NCI-H526 (cell line): ENCODE results near the gene NDFIP2.

ENCODE experiments used
- DNase-seq, 2 experiments: peaks; one replicate each; lab custom pipeline; 2025; lab: John Stamatoyannopoulos, UW

NDFIP2 gene

DNA sequence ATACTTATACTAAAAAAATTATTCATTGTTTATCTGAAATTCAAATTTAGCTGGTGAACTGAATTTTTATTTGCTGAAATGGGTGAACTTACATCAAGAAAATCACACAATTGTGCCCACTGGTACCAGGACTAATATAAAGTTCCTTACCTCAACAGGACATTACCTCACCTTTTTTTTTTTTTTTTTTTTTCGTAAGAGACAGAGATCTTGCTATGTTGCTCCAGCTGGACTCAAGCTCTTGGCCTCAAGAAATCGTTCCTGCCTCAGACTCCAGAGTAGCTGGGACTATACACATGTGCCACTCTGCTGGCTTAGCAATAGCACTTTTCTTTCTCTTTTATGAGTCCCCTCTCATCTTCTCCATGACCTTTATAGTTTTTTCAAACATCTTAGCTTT, 22.5 kb upstream of the NDFIP2 start:
- DNase-seq = no peak

DNA sequence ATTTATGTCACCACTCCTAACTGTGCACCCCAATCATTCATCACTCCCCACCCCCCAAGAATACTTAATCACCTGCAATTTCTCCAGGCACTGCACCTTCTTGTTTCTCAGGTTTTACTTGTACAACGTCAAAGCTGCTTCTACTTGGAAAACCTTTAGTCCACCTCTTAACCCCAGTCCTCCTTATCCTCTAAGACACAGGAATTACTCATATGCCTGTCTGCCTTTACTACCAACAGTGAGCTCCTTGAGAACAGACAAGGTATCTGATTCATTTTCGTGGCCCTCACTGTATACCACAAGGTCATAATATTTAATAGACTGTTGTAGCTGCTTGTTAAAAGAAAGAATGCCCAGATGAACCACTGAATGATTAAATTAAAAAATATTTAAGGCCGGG, 21.0 kb upstream of the NDFIP2 start:
- no peak for DNase-seq

DNA sequence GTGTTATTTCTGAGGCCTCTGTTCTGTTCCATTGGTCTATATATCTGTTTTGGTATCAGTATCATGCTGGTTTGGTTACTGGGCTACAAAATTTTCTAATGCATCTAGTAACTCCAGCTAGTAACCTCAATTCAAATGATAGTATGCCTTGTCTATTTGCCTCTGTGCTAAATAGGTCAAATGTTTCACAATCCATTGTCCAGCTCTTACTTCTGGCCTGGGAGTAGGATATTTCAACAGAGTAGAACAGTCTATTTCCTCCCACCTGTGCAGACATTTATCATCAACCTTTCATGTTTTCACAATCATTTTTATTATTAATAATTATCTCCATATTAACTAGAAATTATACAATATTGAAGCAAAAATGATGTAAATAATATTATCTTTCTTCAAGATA, 18.1 kb upstream of the NDFIP2 start:
- no peak for DNase-seq

DNA sequence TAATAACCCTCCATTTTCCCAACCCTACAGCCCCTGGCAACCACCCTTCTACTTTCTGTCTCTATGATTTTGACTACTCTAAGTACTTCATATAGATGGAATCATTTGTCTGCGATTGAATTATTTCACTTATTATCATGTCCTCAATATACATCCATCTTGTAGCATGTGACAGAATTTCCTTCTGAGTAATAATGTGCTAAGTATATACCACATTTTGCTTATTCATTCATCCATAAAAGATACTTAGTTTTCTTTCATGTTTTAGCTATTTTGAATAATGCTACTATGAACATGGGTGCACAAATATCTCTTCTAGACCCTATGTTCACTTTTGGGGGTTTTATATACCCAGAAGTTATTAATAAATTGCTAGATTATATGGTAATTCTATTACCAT, 17.4 kb upstream of the NDFIP2 start:
- no peak for DNase-seq

DNA sequence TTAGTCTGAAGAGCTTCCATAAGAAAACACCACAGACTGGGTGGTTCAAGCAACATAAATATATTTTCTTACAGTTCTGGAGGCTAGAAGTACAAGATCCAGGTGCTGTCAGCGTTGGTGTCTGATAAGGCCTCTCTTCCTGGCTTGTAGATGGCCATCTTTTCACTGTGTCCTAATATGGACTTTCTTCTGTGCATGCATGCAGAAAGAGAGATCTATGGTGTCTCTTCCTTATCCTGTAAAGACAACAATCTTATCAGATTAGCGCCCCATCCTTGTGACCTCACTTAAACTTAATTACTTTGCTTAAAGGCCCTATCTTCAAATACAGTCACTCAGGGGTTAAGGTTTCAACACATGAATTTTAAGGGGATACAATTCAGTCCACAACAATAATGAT, 14.1 kb upstream of the NDFIP2 start:
- no peak for DNase-seq

DNA sequence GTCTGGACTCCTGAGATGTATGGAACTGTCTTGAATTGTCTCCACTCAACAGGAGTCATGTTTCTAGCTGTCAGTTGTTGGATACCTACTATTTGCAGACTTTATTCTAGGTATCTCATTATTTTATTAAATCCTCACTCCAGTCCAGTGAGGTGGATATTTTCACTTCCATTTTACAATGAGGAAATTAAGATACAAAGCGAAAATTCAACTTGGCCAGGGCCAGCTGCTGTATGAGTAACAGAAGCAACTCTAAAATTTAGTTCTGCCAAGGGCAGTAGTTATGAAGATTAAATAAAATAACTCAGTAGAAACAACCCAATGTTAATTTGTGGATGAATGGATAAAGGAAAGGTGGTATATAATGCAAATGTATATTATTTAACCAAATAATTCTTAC, 12.6 kb upstream of the NDFIP2 start:
- DNase-seq = no peak

DNA sequence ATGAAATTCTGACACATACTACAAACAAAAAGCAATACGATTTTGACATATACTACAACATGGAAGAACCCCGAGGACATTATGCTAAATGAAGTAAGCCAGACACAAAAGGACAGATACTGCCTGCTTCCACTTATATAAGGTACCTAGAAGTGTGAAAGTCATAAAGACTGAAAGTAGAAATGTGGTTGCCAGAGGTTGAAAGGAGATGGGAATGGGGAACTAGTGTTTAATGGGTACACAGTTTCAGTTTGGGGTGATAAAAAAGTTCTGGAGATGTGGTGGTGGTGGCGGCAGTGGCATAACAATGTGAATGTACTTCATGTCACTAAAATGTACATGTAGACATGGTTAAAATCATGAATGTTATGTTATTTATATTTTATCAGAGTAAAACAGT, 12.1 kb upstream of the NDFIP2 start:
- DNase-seq = no peak

DNA sequence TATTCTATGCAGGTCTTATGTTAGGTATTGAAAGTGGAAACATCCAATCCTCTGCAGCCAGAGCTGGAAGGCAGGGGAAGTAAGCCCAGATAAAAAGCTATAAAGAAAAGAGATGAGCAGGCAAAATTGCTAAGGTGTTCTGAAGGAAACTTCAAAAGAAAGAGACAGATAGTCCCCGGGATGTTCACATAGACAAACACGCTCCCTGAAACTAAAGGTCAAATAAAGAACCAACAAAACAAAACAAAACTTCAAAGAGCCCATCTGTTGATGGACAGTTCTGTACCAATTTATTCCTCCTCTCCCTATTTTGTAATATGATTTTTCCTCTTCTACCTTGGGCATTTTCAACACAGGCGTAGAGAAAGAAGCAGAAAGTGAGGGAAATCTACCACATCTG, 11.3 kb upstream of the NDFIP2 start:
- DNase-seq = no peak

DNA sequence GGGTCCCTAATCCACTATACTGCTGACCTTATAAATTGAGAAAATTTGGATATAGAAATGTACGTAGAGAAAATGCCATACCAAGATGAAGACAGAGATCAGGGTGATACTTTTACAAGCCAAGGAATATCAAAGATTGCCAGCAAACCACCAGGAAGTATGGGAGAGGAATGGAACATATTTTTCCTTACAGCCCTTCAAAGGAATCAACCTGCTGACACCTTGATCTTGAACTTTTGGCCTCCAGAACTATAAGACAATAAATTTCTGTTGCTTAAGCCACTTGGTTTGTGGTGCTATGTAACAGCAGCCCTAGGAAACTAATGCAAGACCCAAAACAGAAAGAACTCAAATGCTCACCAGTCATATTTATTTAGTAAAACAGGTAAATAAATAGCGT, 10.3 kb upstream of the NDFIP2 start:
- DNase-seq = no peak

DNA sequence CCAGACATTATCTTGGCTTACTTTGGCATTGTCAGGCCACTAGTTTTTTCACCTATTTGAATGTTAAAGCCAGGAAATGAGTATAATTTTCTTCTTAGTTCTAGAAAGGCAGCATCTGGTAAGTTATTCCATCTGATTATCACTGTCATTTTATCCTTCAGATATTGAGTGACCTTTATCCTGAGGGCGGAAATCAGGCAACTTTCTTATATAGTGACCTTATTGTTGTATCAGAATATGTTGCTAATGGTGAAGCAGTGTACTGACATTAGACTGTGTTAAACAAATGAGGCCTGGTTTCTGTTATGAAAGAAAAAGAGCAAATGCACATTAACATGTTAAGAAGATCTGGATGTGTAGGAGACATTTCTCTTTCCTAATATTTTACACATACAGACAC, 5.4 kb upstream of the NDFIP2 start:
- no peak for DNase-seq

DNA sequence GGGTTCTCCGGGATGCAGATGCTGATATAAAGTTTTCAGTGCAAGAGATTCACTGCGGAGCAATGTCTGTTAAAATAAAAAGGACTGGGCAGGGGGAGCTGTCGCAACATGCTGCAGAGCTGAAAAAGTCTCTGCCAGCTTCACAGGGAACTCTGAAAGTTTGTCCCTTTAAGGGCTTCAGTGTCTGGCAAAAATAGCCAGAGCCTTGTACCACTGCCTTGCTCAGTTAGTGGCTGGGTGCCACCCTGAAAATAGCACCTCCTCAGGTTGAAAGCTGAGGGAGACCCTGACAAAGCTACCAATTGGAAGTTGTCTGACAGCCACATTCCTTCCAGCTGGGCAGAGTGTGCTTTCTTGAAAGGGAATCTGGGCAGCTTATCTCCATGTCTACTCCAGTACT, 3.0 kb upstream of the NDFIP2 start:
- DNase-seq = no peak

DNA sequence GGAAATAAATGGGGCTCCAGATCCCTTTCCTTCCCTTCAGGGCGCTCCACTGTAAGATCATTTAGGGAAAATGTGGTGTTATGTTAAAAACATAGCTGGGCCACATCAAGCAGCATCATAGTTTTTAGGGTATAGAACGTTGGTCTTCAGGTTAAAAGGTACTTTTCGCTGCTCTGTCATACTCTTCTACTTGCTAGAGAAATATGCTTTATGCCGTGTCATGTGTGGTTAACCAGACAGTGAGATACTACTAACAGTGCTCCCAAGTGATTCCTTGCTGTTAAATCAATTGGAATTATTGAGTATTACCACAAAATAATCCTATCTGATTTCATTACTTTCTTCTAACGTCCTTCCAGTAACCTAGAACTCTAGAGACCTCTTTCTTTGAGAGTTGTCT, 1.1 kb upstream of the NDFIP2 start:
- DNase-seq = no peak

DNA sequence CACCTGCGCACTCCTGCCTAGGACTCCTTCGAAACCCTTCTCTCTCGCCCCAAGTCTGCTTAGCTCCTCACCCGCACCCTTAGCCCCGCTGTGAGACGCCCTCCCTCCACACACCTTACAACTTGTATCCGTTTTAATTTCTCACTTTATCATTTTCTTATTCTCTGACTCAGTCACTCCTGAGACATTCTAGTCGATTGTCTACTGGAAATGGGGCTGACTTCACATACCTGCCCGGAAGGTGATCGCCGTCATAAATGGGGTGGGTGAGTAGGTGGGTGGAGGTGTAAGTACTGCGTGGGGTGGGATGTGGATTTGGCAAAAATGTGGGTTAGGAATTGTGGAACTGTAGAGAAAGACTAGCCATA, 714 bp downstream of the NDFIP2 start:
- DNase-seq = peak; percentile 20 to 85

DNA sequence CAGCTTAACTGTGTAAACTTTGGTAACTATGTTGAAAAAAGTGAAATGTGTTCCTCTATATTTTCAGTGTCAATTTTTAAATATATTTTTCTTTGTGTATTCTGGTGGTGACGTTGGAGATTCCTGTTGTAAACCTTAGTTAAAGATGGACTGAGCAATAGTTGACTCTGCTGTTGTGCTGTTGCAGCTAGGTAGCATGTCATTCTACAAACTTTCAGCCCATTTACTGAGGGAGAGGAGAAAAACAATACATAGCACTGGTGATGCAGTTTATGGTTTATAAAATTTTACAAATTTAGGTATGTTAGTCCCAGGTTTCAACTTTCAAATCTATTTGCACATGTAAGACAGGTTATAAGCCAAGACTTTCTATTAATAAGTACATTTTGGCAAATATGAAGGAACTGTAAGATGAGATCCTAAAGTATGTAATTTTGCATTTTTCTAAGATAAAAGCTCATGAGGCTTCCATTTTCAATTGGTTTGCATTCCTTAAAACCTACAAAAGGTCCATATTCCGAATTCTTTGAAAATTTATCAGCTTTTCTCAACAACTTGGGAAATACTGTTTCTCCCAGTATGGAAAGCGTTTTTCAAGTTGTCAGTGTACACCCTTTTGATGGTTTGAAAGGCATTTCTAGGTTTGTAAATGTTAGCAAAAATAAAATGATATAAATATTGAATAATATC, 1.5 kb downstream of the NDFIP2 start:
- peak in 1 of 2 experiments; percentile 13 for DNase-seq

DNA sequence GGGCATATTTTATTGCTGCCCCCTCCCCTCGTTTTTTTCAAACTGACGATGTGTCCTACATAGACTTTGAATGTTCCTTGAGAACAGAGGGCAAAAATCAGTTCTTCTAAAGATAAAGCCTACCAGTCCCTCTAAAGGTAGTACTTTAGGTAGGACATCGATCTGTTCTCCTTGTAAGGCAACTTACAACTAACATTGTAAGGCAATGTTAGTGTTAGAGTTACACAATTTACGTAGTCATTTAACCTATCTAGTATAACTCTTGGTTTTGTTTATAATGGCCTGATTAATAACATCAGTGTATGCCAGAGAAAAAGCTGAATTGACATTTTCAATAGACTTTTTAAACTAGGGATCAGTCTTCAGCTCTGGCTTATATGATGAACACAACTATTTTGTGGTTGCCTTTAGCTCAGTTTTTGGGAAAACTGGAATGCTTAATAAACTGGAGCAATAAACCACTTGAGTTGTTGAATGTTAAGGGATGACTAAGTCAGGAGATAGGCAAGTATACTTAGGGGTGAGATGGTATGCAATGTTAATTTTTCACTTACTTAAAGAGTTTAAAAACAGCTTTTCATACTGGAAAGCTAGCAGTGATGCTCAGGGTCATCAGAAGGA, 2.2 kb downstream of the NDFIP2 start:
- DNase-seq = no peak

DNA sequence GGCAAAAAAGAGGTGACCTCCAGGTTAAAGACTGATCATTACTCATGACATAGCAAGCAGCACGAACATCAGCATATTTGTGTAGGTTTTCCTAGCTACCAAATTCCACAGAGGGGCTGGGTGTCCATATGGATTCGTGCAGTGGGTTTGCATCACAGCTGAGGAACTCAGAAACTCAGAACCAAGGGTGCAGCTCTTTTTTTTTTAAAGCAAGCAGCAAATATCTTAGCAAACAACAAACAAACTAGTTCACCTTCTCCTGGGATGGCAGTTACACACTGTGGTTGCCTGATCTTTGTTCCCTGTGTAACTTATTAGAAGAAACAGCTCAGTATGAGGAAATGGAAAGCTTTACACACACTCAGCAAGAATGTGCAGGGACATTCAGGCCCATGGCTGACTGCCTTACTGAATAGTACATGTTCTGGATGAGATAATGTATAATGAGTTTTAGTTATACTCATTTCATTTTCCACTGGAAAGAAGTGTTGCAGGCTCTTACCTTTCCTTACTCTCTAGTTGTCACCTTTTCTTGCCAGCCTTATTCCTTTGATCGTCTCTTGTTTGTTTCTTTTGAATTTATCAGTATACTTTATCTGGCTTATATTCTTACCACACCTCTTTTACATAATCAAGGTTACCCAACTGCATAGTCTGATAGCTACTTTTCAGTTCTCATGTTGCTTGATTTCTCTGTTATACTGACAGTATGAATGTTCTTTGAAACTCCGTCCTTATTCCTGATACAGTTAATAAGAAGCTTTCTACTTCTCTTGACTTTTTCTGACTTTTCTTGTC, 4.3 kb downstream of the NDFIP2 start:
- DNase-seq = no peak

DNA sequence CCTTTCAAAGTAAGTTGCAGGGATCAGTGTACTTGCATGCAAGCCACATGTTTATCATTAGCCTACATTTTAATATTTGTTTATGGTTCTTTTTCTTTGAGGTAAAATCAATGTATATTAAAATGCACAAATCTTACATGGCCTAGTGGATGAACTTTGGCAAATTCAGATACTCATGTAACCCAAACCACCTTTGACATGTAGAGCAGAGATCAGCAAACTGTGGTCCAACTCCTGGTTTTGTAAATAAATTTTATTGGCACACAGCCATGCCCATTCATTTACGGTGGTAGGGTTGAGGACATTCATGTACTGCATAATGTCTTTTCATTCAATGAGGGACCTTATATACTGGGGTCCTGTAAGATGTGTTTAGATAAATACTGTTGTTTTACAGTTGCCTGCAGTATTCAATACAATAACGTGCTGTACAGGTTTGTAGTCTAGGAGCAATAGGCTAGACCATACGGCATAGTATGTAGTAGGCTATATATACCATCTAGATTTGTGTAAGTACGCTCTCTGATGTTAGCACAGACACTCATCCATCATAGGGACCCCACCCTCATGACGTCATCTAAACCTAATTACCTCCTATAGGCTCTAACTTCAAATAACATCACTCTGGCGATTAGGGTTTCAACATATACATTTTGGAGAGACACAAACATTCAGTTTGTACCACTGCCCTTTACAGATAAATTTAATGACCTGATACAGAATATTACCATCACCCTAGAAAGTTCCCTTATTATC, 5.7 kb downstream of the NDFIP2 start:
- no peak for DNase-seq

DNA sequence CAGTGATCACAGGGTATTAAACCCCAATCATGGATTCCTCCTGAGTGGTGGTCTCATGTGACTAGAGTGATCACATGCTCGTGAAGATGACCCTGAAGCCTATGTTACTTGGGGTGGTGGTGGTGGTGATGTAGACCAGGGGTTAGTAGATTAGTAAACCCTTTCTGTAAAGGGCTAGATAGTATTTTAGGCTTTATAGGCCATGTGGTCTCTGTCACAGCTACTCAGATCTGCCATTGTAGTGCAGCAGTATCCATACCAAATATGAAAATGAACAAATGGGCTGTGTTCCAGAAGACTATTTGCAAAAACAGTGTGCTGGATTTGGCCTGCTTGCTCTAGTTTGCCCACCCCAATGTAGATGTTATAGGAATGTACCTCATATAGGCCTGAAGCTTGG, 9.4 kb downstream of the NDFIP2 start:
- no peak for DNase-seq

DNA sequence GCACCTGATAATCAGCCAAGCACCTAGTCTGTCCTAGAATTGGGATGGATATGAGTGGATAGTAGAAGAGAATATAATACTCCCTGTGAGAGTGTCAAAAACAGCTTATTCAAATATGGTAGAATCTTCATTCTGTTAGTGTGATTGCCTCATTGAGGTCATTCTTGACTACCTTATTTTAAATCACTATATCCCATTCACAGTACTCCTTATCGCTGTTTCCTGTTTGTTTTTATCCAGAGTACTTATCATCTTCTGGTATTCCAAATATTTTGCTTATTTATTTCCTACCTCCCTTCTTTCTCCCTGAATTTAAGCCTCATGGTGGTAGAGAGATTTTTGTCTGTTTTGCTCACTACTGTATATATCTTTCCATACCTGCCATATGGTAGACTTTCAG, 9.9 kb downstream of the NDFIP2 start:
- DNase-seq = no peak

DNA sequence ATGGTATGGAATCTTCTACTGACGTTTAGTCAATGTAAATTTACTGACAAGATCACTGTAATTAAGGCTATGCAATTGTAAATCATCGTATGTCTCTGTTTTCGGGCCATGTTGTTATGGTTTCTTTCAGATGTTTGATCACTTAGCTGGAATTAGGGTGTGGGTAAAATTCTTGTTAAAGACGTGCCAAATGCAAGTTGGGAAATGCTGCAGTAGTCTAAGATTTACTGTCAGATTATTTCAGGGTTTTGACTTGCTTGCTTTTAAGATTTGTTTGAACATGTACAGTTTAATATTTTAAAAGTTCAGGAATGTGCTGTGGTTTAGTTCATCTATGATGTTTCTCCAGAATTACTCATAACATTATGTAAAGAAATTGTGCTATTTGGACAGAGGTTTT, 10.8 kb downstream of the NDFIP2 start:
- no peak for DNase-seq

DNA sequence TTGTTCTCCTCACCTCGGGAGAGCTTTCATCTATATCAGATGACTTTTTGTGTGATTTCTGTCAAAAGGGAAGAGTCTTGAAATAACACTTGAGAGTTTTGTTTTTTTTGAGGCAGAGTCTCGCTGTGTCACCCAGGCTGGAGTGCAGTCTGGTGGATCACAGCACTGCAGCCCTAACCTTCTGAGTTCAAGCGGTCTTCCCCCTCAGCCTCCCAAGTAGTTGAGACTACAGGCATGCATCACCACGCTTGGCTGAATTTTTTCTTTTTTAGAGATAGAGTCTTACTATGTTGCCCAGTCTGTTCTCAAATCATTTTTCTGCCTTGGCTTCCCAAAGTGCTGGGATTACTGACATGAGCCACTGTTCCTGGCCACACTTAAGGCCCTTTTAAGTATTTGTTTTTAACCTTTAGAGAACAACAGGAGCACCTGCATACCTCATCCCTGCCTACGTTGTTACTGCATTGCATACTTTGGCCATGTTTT, 11.4 kb downstream of the NDFIP2 start:
- DNase-seq = no peak

DNA sequence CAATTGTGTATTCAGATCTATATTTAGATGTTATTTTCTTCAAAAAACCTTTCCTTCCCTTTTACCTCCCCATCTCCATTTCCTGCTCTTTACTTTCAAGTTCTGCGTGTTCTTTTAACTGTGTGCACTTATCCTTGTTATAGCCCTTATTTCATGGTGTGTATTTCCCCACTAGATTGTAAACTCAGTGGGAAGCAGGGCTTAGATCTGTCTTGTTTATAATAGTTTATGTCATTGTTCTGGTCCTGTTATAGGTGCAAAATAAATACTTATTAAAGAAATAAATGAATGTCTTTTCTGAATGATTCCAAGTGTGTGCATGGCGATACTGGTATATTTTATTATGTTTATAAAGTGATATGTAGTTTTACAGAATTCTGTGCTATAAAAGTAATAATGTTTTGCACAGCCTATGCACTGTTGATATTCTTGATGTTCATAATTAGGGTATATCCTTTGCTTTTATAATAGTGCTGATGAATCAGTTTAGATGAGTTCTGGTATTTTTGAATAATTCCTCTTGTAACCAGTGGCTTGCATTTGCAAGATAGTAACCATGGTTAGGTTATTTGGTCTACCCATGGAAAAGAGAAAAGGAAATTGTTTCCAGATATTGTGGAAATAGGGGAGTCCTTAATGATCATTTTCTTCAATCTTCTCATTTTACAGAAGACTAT, 12.1 kb downstream of the NDFIP2 start:
- no peak for DNase-seq
